GM12878 (cell line): ENCODE measurements around the gene MAP3K7. TPM values are rescaled to one million over a fixed set of nuclear protein-coding genes. Genes with fewer than 3 reads are reported as not detected.

Experiments
- ATAC-seq: fragments of 200-7000 bp; cut with Tn5 transposase; 3 replicates; pipeline ENCODE4 v1.9.1; 2020; ENCODE audit warnings: mild to moderate bottlenecking, moderate library complexity
- BruUV-seq: library from RNA; stranded (reverse); fragments of 400-500 nt; replicated peaks from 2 replicates; lab custom pipeline; 2021; lab: Mats Ljungman, UMichigan
- CTCF ChIA-PET: fragments of 300-600 bp; sonication (Branson Sonifier 250); formaldehyde crosslinking; extraction: SDS; loops from one replicate; lab custom pipeline; 2021; ENCODE audit warnings: inconsistent platforms; lab: Yijun Ruan, JAX
- POLR2A ChIA-PET: fragments of 350-600 bp; formaldehyde crosslinking; extraction: SDS; loops from one replicate; lab custom pipeline; 2021; ENCODE audit warnings: inconsistent platforms; lab: Charles Lee
- RAD21 ChIA-PET: fragments of 300-600 bp; sonication (Branson Sonifier 250); formaldehyde crosslinking; loops from one replicate; lab custom pipeline; 2023; ENCODE audit warnings: antibody characterized with exemption; ENCODE audit not compliant: unreplicated experiment; lab: Charles Lee
- SMC1A ChIA-PET: fragments of 300-600 bp; sonication (Branson Sonifier 250); formaldehyde crosslinking; loops from one replicate; lab custom pipeline; 2023; ENCODE audit not compliant: unreplicated experiment, uncharacterized antibody; lab: Charles Lee
- DNase-seq: peaks from one replicate; pipeline ENCODE4 v3.0.0-alpha.2; 2011; ENCODE audit warnings: low read depth, low spot score
- FAIRE-seq: peaks from 3 replicates; lab custom pipeline; 2011; peaks lifted over from hg19 to GRCh38; lab: Jason Lieb, UNC
- H2AFZ ChIP-seq: 2 replicates; pipeline ENCODE4 v1.6.0; 2011; ENCODE audit warnings: low read depth, low read length, control low read depth; ENCODE audit not compliant: control insufficient read depth
- H3K27ac ChIP-seq: 2 replicates; pipeline ENCODE4 v1.5.1; 2011; ENCODE audit warnings: control low read depth; ENCODE audit not compliant: control insufficient read depth, insufficient read depth
- H3K27me3 ChIP-seq, 2 experiments: replicated peaks in 1 of 2; 2 replicates each; pipeline versions ENCODE4 v1.6.0 to v1.6.1; 2011; ENCODE audit warnings: low read length in 1 of 2; ENCODE audit not compliant: control insufficient read depth in 2 of 2, insufficient read depth in 2 of 2
- H3K36me3 ChIP-seq, 2 experiments: 2 replicates each; pipeline ENCODE4 v1.5.1; 2011; ENCODE audit warnings: low read length in 1 of 2; ENCODE audit not compliant: control insufficient read depth in 2 of 2, insufficient read depth in 2 of 2
- H3K4me1 ChIP-seq: 2 replicates; pipeline ENCODE4 v1.6.1; 2011; ENCODE audit warnings: mild to moderate bottlenecking, low read length, moderate library complexity, mixed read lengths; ENCODE audit not compliant: control insufficient read depth, insufficient read depth
- H3K4me2 ChIP-seq: 2 replicates; pipeline ENCODE4 v1.6.0; 2011; ENCODE audit warnings: control low read depth; ENCODE audit not compliant: control insufficient read depth, insufficient read depth
- H3K4me3 ChIP-seq: fragments of 200-600 bp; sonication (generic); 2 replicates; pipeline ENCODE4 v1.5.1; 2016
- H3K79me2 ChIP-seq: 2 replicates; pipeline ENCODE4 v1.6.0; 2011; ENCODE audit warnings: low read length; ENCODE audit not compliant: control insufficient read depth, insufficient read depth
- H3K9ac ChIP-seq: 2 replicates; pipeline ENCODE4 v1.8.0; 2011; ENCODE audit warnings: low read length, control low read depth, mixed read lengths; ENCODE audit not compliant: control insufficient read depth, insufficient read depth
- H3K9me3 ChIP-seq: replicated peaks from 3 replicates; pipeline ENCODE4 v1.5.1; 2011; ENCODE audit warnings: mild to moderate bottlenecking, low read length; ENCODE audit not compliant: control insufficient read depth, insufficient read depth
- H4K20me1 ChIP-seq: 2 replicates; pipeline ENCODE4 v1.6.0; 2011; ENCODE audit not compliant: control insufficient read depth, insufficient read depth
- BRCA1 ChIP-seq: IDR thresholded peaks from 2 replicates; pipeline ENCODE4 v1.6.1; 2011; ENCODE audit warnings: low read depth, low read length, improper control_type of control experiment
- EED ChIP-seq: sonication (generic); IDR thresholded peaks from 2 replicates; pipeline ENCODE4 v1.6.1; 2016; ENCODE audit warnings: antibody characterized with exemption, low read depth
- RAD21 ChIP-seq: IDR thresholded peaks from 2 replicates; pipeline ENCODE4 v1.6.1; 2011; ENCODE audit warnings: mild to moderate bottlenecking, low read depth, low read length, moderate library complexity; ENCODE audit not compliant: insufficient read depth
- WGBS: methylation state at CpG from one replicate; pipeline ENCODE4 v1.1.6; 2016; ENCODE audit warnings: low lambda C conversion rate; ENCODE audit not compliant: insufficient replicate concordance, insufficient coverage; ENCODE audit errors: missing lambda C conversion rate; 5-methylcytosine and 5-hydroxymethylcytosine counted together
- in situ Hi-C: fragments of 300-500 bp; cut with MboI; formaldehyde crosslinking; loops from 9 replicates; pipeline ENCODE4 v1.14.3; 2018; ENCODE audit warnings: mixed read lengths
- intact Hi-C: fragments of 100-400 bp; cut with micrococcal nuclease; formaldehyde crosslinking; loops from one replicate; pipeline ENCODE4 v1.14.2; 2022; ENCODE audit not compliant: unreplicated experiment
- polyA plus RNA-seq, 11 experiments: library from polyadenylated mRNA; depleted of rRNA in 4 of 11; unstranded in 6 of 11; stranded (reverse) in 5 of 11; fragments of >200 nt; fragmentation: Nextera tagmentation in 4 of 11; fragmentation: Illumina TruSeq in 1 of 11; extraction: Ambion mirVana in 4 of 11; extraction: Trizol in 1 of 11; gene quantifications; 1 replicate in 1 of 11; 2 replicates in 10 of 11; pipeline versions ENCODE4 v1.2.1 to v1.2.3, GENCODE V29; 2011 to 2016; ENCODE audit warnings: inconsistent platforms in 2 of 11, missing spikeins in 2 of 11, low read depth in 1 of 11
- total RNA-seq, 4 experiments: library from RNA; depleted of rRNA in 3 of 4; stranded (reverse); fragments of >200 nt in 3 of 4; fragmentation: Illumina TruSeq in 1 of 4; extraction: Trizol in 1 of 4; gene quantifications; 2 replicates each; pipeline versions ENCODE4 v1.2.1 to v1.2.3, GENCODE V29; 2013 to 2021
- TF ChIP-seq, protein P1 (sequence below), 3 experiments: IDR thresholded peaks in 2 of 3; conservative IDR thresholded peaks in 1 of 3; 2 replicates each; pipeline ENCODE4 v1.5.1; 2011; ENCODE audit warnings: low read depth in 3 of 3, low read length in 3 of 3, mild to moderate bottlenecking in 3 of 3, control low read depth in 2 of 3, moderate library complexity in 2 of 3, inconsistent platforms in 1 of 3, mixed read lengths in 1 of 3; ENCODE audit not compliant: control insufficient read depth in 2 of 3, insufficient read depth in 1 of 3; ENCODE audit errors: extremely low read depth in 1 of 3

The MAP3K7 gene
- total and polyA plus RNA-seq, 10 of the 15 experiments (the other 5 are each of a cell fraction or from before 2014, with no cell fraction given): 7.0 to 42.6 (median 22.0) TPM

DNA sequence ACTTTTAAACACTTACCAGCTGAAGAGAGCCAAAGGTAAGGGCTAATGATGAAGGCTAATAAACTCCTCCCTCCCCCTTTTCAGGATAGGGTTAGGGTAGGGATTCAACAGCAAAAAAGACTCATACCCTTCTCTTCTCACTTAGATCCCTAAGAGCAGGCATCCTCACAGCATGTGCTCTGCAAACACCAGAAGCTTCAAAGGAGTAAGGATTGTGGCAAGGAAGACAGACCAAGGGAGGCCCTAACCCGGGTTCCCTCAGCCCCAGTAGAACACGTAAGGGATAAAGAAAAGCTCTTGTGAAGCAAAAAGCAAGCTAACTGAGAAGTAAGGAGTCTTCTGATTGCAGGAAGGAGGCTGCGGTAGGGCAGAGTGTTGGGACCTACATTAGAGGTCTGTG is 11.6 kb downstream of the MAP3K7 start:
- intact Hi-C loops (no loop called here), in situ Hi-C loops (no loop called here)
- 91% methylated on average over 3 of the region's 3 CpGs for WGBS
- H2AFZ ChIP-seq: no peak overlapping the region
- no peak overlapping the region for H3K9ac ChIP-seq
- H3K4me3 ChIP-seq: no peak overlapping the region
- no peaks in the 10 kb centered on the region; the same call in 1 of the 2 replicates for H3K79me2 ChIP-seq
- TF ChIP-seq BRCA1: no peak
- no peaks in the 10 kb centered on the region; the same call in 1 of the 2 replicates for H4K20me1 ChIP-seq
- no peaks in the 10 kb centered on the region for H3K27me3 ChIP-seq
- no peaks in the 10 kb centered on the region; a peak in 2 of 4 replicates for H3K36me3 ChIP-seq
- POLR2A ChIA-PET: no interaction called here
- CTCF ChIA-PET: no interaction called here
- no peak overlapping the region for H3K27ac ChIP-seq
- RAD21 ChIA-PET: no interaction called here
- no TSS peak for BruUV-seq
- H3K9me3 ChIP-seq: no peaks in the 10 kb centered on the region
- SMC1A ChIA-PET: no interaction called here
- FAIRE-seq: no peak
- H3K4me1 ChIP-seq: no peaks in the 10 kb centered on the region
- H3K4me2 ChIP-seq: no peak overlapping the region
- no peak for ATAC-seq
- no peak for DNase-seq

DNA sequence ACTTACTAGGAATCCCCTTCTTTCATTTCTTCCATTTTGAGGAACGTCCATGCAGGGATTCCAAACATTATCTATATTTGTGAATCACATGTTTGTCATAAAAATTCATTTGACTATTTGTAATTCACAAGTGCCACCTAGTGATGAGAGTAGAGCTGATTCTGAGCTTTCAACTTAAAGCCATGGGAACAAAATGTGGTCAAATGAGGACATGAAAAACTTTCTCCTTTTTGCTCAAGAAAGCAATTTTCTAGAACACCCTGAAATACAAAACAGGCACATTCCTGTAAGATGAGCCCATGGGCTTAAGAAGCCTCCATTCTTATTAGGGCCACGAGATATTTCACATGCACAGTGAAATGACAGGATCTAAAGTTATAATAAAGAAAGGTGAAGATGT is 12.3 kb downstream of the MAP3K7 start:
- Histone ChIP-seq H3K4me1 (no peaks in the 10 kb centered on the region), H4K20me1 (no peaks in the 10 kb centered on the region; the same call in 1 of the 2 replicates), H3K9me3 (no peaks in the 10 kb centered on the region), H3K79me2 (no peaks in the 10 kb centered on the region; the same call in 1 of the 2 replicates), H3K27ac (no peak overlapping the region), H3K9ac (no peak overlapping the region), H3K36me3 (no peaks in the 10 kb centered on the region; a peak in 2 of 4 replicates), H3K27me3 (no peaks in the 10 kb centered on the region), H3K4me2 (no peak overlapping the region), H2AFZ (no peak overlapping the region), H3K4me3 (no peak overlapping the region)
- TF ChIP-seq, protein P1, sequence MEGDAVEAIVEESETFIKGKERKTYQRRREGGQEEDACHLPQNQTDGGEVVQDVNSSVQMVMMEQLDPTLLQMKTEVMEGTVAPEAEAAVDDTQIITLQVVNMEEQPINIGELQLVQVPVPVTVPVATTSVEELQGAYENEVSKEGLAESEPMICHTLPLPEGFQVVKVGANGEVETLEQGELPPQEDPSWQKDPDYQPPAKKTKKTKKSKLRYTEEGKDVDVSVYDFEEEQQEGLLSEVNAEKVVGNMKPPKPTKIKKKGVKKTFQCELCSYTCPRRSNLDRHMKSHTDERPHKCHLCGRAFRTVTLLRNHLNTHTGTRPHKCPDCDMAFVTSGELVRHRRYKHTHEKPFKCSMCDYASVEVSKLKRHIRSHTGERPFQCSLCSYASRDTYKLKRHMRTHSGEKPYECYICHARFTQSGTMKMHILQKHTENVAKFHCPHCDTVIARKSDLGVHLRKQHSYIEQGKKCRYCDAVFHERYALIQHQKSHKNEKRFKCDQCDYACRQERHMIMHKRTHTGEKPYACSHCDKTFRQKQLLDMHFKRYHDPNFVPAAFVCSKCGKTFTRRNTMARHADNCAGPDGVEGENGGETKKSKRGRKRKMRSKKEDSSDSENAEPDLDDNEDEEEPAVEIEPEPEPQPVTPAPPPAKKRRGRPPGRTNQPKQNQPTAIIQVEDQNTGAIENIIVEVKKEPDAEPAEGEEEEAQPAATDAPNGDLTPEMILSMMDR (IDR thresholded peaks at IDR 0.05 in 2 of 3, conservative IDR thresholded peaks at IDR 0.05 in 1 of 3; ENCODE audit: control insufficient read depth in 2 of 3, extremely low read depth in 1 of 3, insufficient read depth in 1 of 3, low read depth in 3 of 3, low read length in 3 of 3): peak in 1 of 3 experiments; percentile 8; a peak in 1 of 6 replicates
- TF ChIP-seq RAD21: 0 out of 2 replicates have a peak, but pooled peaks have one; percentile 21
- TF ChIP-seq EED: no peak
- ChIA-PET POLR2A (no interaction called here), RAD21 (no interaction called here), SMC1A (no interaction called here), CTCF (interaction anchor here (0.5 kb wide), 1 partner anchor 776 kb away, joined by 3 read pairs; no protein-coding TSS in a partner anchor)
- WGBS: 44% methylated on average over 2 of the region's 2 CpGs
- FAIRE-seq: no peak
- no peak for DNase-seq
- in situ Hi-C loops: no loop called here
- intact Hi-C loops: no loop called here
- ATAC-seq: no peak
- BruUV-seq: no TSS peak
